ENCODE results near the gene ARHGEF39.

DNA sequence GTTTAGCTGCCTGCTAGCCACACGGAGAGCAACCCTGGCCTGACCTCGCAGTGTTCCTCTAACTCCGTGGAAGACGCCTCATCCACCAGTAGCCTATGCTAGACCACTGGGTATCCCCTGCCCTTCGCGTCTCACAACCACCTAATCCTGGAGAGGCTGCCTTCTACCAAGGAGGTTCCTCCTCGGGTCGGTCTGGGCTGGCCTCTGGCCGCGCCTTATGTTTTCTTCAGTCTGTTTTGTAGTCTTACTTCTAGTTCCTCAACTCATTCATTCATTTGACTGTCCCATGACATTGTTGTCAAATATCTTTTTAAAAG lies 26.3 kb upstream of the ARHGEF39 start:
- TF ChIP-seq POLR2A (IDR thresholded peaks at IDR 0.05), result no peak
- TF ChIP-seq, protein P1, sequence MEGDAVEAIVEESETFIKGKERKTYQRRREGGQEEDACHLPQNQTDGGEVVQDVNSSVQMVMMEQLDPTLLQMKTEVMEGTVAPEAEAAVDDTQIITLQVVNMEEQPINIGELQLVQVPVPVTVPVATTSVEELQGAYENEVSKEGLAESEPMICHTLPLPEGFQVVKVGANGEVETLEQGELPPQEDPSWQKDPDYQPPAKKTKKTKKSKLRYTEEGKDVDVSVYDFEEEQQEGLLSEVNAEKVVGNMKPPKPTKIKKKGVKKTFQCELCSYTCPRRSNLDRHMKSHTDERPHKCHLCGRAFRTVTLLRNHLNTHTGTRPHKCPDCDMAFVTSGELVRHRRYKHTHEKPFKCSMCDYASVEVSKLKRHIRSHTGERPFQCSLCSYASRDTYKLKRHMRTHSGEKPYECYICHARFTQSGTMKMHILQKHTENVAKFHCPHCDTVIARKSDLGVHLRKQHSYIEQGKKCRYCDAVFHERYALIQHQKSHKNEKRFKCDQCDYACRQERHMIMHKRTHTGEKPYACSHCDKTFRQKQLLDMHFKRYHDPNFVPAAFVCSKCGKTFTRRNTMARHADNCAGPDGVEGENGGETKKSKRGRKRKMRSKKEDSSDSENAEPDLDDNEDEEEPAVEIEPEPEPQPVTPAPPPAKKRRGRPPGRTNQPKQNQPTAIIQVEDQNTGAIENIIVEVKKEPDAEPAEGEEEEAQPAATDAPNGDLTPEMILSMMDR (IDR thresholded peaks at IDR 0.05), result no peak
